GM23338 (cell line): ENCODE results near the gene PEDS1. TPM values are rescaled to one million over a fixed set of nuclear protein-coding genes. Genes with fewer than 3 reads are reported as not detected.

ENCODE experiments used
- ATAC-seq: fragments of 200-7000 bp; cut with Tn5 transposase; 3 replicates; pipeline ENCODE4 v1.9.1; 2020
- DNase-seq: peaks from one replicate; pipeline ENCODE4 v3.0.0-alpha.2; 2015; ENCODE audit warnings: low spot score
- H2AFZ ChIP-seq: fragments of 200-600 bp; sonication (generic); 2 replicates; pipeline ENCODE4 v1.8.0; 2016; ENCODE audit warnings: antibody characterized with exemption, mild to moderate bottlenecking, moderate library complexity
- H3F3A ChIP-seq: fragments of 200-600 bp; sonication (generic); replicated peaks from 2 replicates; pipeline ENCODE4 v1.8.0; 2017; ENCODE audit warnings: antibody characterized with exemption, mixed run types, low read depth
- H3K27ac ChIP-seq: fragments of 200-600 bp; sonication (generic); 2 replicates; pipeline ENCODE4 v1.6.1; 2016; ENCODE audit warnings: low read depth
- H3K27me3 ChIP-seq: fragments of 200-600 bp; sonication (generic); 2 replicates; pipeline ENCODE4 v1.8.0; 2016; ENCODE audit warnings: mild to moderate bottlenecking, mixed run types, moderate library complexity; ENCODE audit not compliant: insufficient read depth
- H3K36me3 ChIP-seq: fragments of 200-600 bp; sonication (generic); 2 replicates; pipeline ENCODE4 v1.8.0; 2016; ENCODE audit warnings: mild to moderate bottlenecking; ENCODE audit not compliant: insufficient read depth
- H3K4me1 ChIP-seq: fragments of 200-600 bp; sonication (generic); 2 replicates; pipeline ENCODE4 v1.8.0; 2016; ENCODE audit warnings: mild to moderate bottlenecking, moderate library complexity; ENCODE audit not compliant: insufficient read depth
- H3K4me2 ChIP-seq: fragments of 200-600 bp; sonication (generic); 2 replicates; pipeline ENCODE4 v1.7.1; 2017; ENCODE audit warnings: mixed run types
- H3K4me3 ChIP-seq: fragments of 200-600 bp; sonication (generic); 2 replicates; pipeline ENCODE4 v1.6.1; 2016; ENCODE audit warnings: mixed run types
- H3K79me2 ChIP-seq: fragments of 200-600 bp; sonication (generic); replicated peaks from 2 replicates; pipeline ENCODE4 v1.8.0; 2017; ENCODE audit warnings: mild to moderate bottlenecking; ENCODE audit not compliant: insufficient read depth
- H3K9me2 ChIP-seq: fragments of 200-600 bp; sonication (generic); 2 replicates; pipeline ENCODE4 v1.8.0; 2017; ENCODE audit not compliant: insufficient read depth
- H4K20me1 ChIP-seq: fragments of 200-600 bp; sonication (generic); replicated peaks from 2 replicates; pipeline ENCODE4 v1.8.0; 2017; ENCODE audit warnings: mild to moderate bottlenecking; ENCODE audit not compliant: insufficient read depth
- H3K27ac Mint-ChIP-seq: 2 replicates; pipeline ENCODE4 v1.8.0; 2020; ENCODE audit warnings: inconsistent platforms, mild to moderate bottlenecking, moderate library complexity, mixed read lengths
- H3K27me3 Mint-ChIP-seq: 3 replicates; pipeline ENCODE4 v1.8.0; 2022; ENCODE audit warnings: low read depth, mild to moderate bottlenecking, moderate library complexity, mixed read lengths, inconsistent platforms; ENCODE audit not compliant: insufficient read depth, poor library complexity
- H3K36me3 Mint-ChIP-seq: 3 replicates; pipeline ENCODE4 v1.8.0; 2021; ENCODE audit warnings: low read depth, mild to moderate bottlenecking, inconsistent platforms, moderate library complexity, mixed read lengths
- H3K4me1 Mint-ChIP-seq: 3 replicates; pipeline ENCODE4 v1.8.0; 2020; ENCODE audit warnings: mild to moderate bottlenecking, inconsistent platforms, mixed read lengths
- H3K4me3 Mint-ChIP-seq: 3 replicates; pipeline ENCODE4 v1.8.0; 2021; ENCODE audit warnings: moderate library complexity, mild to moderate bottlenecking, inconsistent platforms, mixed read lengths
- H3K9me3 Mint-ChIP-seq: 3 replicates; pipeline ENCODE4 v1.8.0; 2020; ENCODE audit warnings: moderate library complexity, mild to moderate bottlenecking, inconsistent platforms, mixed read lengths
- CREB1 ChIP-seq: fragments of 250-450 bp; sonication (Bioruptor Pico); IDR thresholded peaks from 2 replicates; pipeline ENCODE4 v1.5.0; 2020; ENCODE audit warnings: low read depth, mild to moderate bottlenecking, moderate library complexity
- EZH2phosphoT487 ChIP-seq: fragments of 200-600 bp; sonication (generic); IDR thresholded peaks from one replicate; pipeline ENCODE4 v1.8.1; 2018; ENCODE audit warnings: antibody characterized with exemption; ENCODE audit not compliant: unreplicated experiment
- JUNB ChIP-seq: IDR thresholded peaks from one replicate; pipeline ENCODE4 v1.6.1; 2016; ENCODE audit warnings: antibody characterized with exemption; ENCODE audit not compliant: unreplicated experiment
- NANOG ChIP-seq: IDR thresholded peaks from 2 replicates; pipeline ENCODE4 v1.6.1; 2016; ENCODE audit warnings: antibody characterized with exemption, borderline replicate concordance
- POLR2AphosphoS5 ChIP-seq: IDR thresholded peaks from 2 replicates; pipeline ENCODE4 v1.6.1; 2016; ENCODE audit warnings: antibody characterized with exemption, low read depth
- STAT1 ChIP-seq: IDR thresholded peaks from one replicate; pipeline ENCODE4 v1.6.1; 2016; ENCODE audit warnings: antibody characterized with exemption; ENCODE audit not compliant: unreplicated experiment
- ZNF114 ChIP-seq: fragments of 250-450 bp; sonication (Bioruptor Pico); IDR thresholded peaks from 2 replicates; pipeline ENCODE4 v1.5.0; 2020; ENCODE audit warnings: mild to moderate bottlenecking, moderate library complexity
- ZNF331 ChIP-seq: fragments of 250-450 bp; sonication (Bioruptor Pico); IDR thresholded peaks from 2 replicates; pipeline ENCODE4 v1.5.0; 2020; ENCODE audit warnings: low read depth, mild to moderate bottlenecking, moderate library complexity
- polyA plus RNA-seq: library from polyadenylated mRNA; unstranded; fragments of >200 nt; fragmentation: Nextera tagmentation; extraction: Ambion mirVana; gene quantifications from 2 replicates; pipeline ENCODE4 v1.2.1, GENCODE V29; 2016
- total RNA-seq: library from RNA; depleted of rRNA; stranded (reverse); fragments of >200 nt; shearing (Covaris generic); gene quantifications from 2 replicates; pipeline ENCODE4 v1.2.3, GENCODE V29; 2014
- TF ChIP-seq, protein P1 (sequence below): IDR thresholded peaks from 2 replicates; pipeline ENCODE4 v1.6.1; 2016; ENCODE audit warnings: antibody characterized with exemption
- TF ChIP-seq, protein P2 (sequence below): IDR thresholded peaks from one replicate; pipeline ENCODE4 v1.6.1; 2018; ENCODE audit warnings: antibody characterized with exemption; ENCODE audit not compliant: unreplicated experiment
- TF ChIP-seq, protein P3 (sequence below), 2 experiments: fragments of 200-600 bp in 1 of 2; sonication (generic) in 1 of 2; conservative IDR thresholded peaks; 2 replicates each; pipeline versions ENCODE4 v1.5.1 to v1.6.1; 2016 to 2017; ENCODE audit warnings: antibody characterized with exemption in 2 of 2, low read depth in 2 of 2, mild to moderate bottlenecking in 2 of 2, moderate library complexity in 1 of 2
- TF ChIP-seq, protein P4 (sequence below): fragments of 250-450 bp; sonication (Bioruptor Pico); IDR thresholded peaks from 2 replicates; pipeline ENCODE4 v1.5.0; 2020; ENCODE audit warnings: mild to moderate bottlenecking, moderate library complexity

The PEDS1 gene
- total and polyA plus RNA-seq, 2 experiments from 2014 or later, result 34.5 to 43.6 TPM

DNA sequence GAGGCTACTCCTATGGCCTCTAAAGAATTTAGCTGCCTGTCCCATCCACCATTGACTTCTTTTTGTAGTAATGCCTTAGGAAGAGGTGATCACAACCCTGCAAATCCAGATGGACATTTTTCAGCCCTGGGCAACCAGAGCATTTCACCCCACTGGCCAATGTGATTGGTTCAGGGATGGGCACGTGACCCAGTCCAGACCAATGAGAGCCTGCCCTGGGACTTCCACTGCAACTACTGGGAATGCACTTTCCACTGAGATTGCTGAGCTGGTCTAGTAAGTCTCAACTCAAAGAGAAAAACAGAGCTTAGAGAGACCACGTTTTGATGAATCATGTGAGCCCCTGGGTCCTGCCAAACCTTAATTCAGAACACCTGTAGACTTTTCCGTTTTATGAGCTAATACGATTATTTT, 31.7 kb downstream of the PEDS1 start:
- Mint-ChIP-seq H3K36me3 (peaks cover 36% of the 10 kb centered on the region), H3K4me3 (no peak overlapping the region), H3K9me3 (peaks cover 2% of the 10 kb centered on the region; the same call in 1 of the 3 replicates), H3K4me1 (peaks cover 4% of the 10 kb centered on the region; the same call in 2 of the 3 replicates), H3K27me3 (peaks cover 7% of the 10 kb centered on the region), H3K27ac (no peak overlapping the region)
- Histone ChIP-seq H2AFZ (no peak overlapping the region), H3K79me2 (no peaks in the 10 kb centered on the region), H4K20me1 (peaks cover 6% of the 10 kb centered on the region; the same call in 1 of the 2 replicates), H3K4me2 (no peak overlapping the region), H3K27me3 (no peaks in the 10 kb centered on the region), H3K4me1 (no peaks in the 10 kb centered on the region), H3K36me3 (no peaks in the 10 kb centered on the region; the same call in 1 of the 2 replicates), H3F3A (no peaks in the 10 kb centered on the region; the same call in 1 of the 2 replicates), H3K27ac (0 out of 2 replicates have a peak overlapping the region, but pooled peaks have one; percentile 55), H3K4me3 (no peak overlapping the region), H3K9me2 (no peaks in the 10 kb centered on the region)
- ATAC-seq, result peak; percentile 54
- TF ChIP-seq ZNF331 (no peak), JUNB (no peak), CREB1 (CRISPR knock-in tag) (no peak), ZNF114 (CRISPR knock-in tag) (no peak), POLR2AphosphoS5 (no peak), EZH2phosphoT487 (no peak), STAT1 (no peak), NANOG (no peak)
- TF ChIP-seq, protein P1, sequence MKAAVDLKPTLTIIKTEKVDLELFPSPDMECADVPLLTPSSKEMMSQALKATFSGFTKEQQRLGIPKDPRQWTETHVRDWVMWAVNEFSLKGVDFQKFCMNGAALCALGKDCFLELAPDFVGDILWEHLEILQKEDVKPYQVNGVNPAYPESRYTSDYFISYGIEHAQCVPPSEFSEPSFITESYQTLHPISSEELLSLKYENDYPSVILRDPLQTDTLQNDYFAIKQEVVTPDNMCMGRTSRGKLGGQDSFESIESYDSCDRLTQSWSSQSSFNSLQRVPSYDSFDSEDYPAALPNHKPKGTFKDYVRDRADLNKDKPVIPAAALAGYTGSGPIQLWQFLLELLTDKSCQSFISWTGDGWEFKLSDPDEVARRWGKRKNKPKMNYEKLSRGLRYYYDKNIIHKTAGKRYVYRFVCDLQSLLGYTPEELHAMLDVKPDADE, result no peak
- TF ChIP-seq, protein P2, sequence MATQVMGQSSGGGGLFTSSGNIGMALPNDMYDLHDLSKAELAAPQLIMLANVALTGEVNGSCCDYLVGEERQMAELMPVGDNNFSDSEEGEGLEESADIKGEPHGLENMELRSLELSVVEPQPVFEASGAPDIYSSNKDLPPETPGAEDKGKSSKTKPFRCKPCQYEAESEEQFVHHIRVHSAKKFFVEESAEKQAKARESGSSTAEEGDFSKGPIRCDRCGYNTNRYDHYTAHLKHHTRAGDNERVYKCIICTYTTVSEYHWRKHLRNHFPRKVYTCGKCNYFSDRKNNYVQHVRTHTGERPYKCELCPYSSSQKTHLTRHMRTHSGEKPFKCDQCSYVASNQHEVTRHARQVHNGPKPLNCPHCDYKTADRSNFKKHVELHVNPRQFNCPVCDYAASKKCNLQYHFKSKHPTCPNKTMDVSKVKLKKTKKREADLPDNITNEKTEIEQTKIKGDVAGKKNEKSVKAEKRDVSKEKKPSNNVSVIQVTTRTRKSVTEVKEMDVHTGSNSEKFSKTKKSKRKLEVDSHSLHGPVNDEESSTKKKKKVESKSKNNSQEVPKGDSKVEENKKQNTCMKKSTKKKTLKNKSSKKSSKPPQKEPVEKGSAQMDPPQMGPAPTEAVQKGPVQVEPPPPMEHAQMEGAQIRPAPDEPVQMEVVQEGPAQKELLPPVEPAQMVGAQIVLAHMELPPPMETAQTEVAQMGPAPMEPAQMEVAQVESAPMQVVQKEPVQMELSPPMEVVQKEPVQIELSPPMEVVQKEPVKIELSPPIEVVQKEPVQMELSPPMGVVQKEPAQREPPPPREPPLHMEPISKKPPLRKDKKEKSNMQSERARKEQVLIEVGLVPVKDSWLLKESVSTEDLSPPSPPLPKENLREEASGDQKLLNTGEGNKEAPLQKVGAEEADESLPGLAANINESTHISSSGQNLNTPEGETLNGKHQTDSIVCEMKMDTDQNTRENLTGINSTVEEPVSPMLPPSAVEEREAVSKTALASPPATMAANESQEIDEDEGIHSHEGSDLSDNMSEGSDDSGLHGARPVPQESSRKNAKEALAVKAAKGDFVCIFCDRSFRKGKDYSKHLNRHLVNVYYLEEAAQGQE, result no peak
- TF ChIP-seq, protein P3, sequence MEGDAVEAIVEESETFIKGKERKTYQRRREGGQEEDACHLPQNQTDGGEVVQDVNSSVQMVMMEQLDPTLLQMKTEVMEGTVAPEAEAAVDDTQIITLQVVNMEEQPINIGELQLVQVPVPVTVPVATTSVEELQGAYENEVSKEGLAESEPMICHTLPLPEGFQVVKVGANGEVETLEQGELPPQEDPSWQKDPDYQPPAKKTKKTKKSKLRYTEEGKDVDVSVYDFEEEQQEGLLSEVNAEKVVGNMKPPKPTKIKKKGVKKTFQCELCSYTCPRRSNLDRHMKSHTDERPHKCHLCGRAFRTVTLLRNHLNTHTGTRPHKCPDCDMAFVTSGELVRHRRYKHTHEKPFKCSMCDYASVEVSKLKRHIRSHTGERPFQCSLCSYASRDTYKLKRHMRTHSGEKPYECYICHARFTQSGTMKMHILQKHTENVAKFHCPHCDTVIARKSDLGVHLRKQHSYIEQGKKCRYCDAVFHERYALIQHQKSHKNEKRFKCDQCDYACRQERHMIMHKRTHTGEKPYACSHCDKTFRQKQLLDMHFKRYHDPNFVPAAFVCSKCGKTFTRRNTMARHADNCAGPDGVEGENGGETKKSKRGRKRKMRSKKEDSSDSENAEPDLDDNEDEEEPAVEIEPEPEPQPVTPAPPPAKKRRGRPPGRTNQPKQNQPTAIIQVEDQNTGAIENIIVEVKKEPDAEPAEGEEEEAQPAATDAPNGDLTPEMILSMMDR (conservative IDR thresholded peaks at IDR 0.05; ENCODE audit: low read depth in 2 of 2), result no peak
- TF ChIP-seq, protein P4, sequence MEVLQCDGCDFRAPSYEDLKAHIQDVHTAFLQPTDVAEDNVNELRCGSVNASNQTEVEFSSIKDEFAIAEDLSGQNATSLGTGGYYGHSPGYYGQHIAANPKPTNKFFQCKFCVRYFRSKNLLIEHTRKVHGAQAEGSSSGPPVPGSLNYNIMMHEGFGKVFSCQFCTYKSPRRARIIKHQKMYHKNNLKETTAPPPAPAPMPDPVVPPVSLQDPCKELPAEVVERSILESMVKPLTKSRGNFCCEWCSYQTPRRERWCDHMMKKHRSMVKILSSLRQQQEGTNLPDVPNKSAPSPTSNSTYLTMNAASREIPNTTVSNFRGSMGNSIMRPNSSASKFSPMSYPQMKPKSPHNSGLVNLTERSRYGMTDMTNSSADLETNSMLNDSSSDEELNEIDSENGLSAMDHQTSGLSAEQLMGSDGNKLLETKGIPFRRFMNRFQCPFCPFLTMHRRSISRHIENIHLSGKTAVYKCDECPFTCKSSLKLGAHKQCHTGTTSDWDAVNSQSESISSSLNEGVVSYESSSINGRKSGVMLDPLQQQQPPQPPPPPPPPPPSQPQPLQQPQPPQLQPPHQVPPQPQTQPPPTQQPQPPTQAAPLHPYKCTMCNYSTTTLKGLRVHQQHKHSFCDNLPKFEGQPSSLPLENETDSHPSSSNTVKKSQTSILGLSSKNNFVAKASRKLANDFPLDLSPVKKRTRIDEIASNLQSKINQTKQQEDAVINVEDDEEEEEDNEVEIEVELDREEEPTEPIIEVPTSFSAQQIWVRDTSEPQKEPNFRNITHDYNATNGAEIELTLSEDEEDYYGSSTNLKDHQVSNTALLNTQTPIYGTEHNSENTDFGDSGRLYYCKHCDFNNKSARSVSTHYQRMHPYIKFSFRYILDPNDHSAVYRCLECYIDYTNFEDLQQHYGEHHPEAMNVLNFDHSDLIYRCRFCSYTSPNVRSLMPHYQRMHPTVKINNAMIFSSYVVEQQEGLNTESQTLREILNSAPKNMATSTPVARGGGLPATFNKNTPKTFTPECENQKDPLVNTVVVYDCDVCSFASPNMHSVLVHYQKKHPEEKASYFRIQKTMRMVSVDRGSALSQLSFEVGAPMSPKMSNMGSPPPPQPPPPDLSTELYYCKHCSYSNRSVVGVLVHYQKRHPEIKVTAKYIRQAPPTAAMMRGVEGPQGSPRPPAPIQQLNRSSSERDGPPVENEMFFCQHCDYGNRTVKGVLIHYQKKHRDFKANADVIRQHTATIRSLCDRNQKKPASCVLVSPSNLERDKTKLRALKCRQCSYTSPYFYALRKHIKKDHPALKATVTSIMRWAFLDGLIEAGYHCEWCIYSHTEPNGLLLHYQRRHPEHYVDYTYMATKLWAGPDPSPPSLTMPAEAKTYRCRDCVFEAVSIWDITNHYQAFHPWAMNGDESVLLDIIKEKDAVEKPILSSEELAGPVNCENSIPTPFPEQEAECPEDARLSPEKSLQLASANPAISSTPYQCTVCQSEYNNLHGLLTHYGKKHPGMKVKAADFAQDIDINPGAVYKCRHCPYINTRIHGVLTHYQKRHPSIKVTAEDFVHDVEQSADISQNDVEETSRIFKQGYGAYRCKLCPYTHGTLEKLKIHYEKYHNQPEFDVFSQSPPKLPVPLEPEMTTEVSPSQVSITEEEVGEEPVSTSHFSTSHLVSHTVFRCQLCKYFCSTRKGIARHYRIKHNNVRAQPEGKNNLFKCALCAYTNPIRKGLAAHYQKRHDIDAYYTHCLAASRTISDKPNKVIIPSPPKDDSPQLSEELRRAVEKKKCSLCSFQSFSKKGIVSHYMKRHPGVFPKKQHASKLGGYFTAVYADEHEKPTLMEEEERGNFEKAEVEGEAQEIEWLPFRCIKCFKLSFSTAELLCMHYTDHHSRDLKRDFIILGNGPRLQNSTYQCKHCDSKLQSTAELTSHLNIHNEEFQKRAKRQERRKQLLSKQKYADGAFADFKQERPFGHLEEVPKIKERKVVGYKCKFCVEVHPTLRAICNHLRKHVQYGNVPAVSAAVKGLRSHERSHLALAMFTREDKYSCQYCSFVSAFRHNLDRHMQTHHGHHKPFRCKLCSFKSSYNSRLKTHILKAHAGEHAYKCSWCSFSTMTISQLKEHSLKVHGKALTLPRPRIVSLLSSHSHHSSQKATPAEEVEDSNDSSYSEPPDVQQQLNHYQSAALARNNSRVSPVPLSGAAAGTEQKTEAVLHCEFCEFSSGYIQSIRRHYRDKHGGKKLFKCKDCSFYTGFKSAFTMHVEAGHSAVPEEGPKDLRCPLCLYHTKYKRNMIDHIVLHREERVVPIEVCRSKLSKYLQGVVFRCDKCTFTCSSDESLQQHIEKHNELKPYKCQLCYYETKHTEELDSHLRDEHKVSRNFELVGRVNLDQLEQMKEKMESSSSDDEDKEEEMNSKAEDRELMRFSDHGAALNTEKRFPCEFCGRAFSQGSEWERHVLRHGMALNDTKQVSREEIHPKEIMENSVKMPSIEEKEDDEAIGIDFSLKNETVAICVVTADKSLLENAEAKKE, result no peak
- DNase-seq, result peak; percentile 55
